ENCODE measurements around the gene ZNF423. TPM values are rescaled to one million over a fixed set of nuclear protein-coding genes. Genes with fewer than 3 reads are reported as not detected.

The ZNF423 gene
- total RNA-seq, 1 experiment from 2014 or later: 11.1 TPM

GRCh38 chr16:49757559-49758069 lies 98.3 kb downstream of the ZNF423 start:
- POLR2A ChIA-PET (ENCODE audit: low non-redundant PET): no interaction called here
- intact Hi-C loops (cut with micrococcal nuclease; ENCODE audit: unreplicated experiment): loop anchor here (5.0 to 10.0 kb wide), 2 partner anchors 100 to 113 kb away; partner anchors contain the start of gene ZNF423
- no peak overlapping the region for H3K4me3 ChIP-seq (ENCODE audit: low read depth, low read length, poor library complexity, severe bottlenecking)
- no peak for TF ChIP-seq EZH2 (IDR thresholded peaks at IDR 0.05; ENCODE audit: borderline replicate concordance, low read depth, low read length, poor library complexity, severe bottlenecking)
- TF ChIP-seq, protein P1, sequence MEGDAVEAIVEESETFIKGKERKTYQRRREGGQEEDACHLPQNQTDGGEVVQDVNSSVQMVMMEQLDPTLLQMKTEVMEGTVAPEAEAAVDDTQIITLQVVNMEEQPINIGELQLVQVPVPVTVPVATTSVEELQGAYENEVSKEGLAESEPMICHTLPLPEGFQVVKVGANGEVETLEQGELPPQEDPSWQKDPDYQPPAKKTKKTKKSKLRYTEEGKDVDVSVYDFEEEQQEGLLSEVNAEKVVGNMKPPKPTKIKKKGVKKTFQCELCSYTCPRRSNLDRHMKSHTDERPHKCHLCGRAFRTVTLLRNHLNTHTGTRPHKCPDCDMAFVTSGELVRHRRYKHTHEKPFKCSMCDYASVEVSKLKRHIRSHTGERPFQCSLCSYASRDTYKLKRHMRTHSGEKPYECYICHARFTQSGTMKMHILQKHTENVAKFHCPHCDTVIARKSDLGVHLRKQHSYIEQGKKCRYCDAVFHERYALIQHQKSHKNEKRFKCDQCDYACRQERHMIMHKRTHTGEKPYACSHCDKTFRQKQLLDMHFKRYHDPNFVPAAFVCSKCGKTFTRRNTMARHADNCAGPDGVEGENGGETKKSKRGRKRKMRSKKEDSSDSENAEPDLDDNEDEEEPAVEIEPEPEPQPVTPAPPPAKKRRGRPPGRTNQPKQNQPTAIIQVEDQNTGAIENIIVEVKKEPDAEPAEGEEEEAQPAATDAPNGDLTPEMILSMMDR (conservative IDR thresholded peaks at IDR 0.05; ENCODE audit: low read depth, low read length): no peak
- no peaks in the 10 kb centered on the region for H3K9me3 ChIP-seq (ENCODE audit: low read depth, low read length, poor library complexity, severe bottlenecking)
- CTCF ChIA-PET: no interaction called here
- H3K27me3 ChIP-seq (replicated peaks; ENCODE audit: insufficient read depth, low read depth, low read length, poor library complexity): no peaks in the 10 kb centered on the region
- BruUV-seq (replicated peaks): no TSS peak
- DNase-seq (ENCODE audit: low spot score): no peak
- H3K27ac ChIP-seq (ENCODE audit: low read depth, low read length, poor library complexity, severe bottlenecking): no peak overlapping the region
- peaks cover 18% of the 10 kb centered on the region for H3K4me1 ChIP-seq (ENCODE audit: insufficient read depth, low read length, poor library complexity, severe bottlenecking)
- H3K36me3 ChIP-seq (ENCODE audit: insufficient read depth, low read length, poor library complexity, severe bottlenecking): no peaks in the 10 kb centered on the region

DNA sequence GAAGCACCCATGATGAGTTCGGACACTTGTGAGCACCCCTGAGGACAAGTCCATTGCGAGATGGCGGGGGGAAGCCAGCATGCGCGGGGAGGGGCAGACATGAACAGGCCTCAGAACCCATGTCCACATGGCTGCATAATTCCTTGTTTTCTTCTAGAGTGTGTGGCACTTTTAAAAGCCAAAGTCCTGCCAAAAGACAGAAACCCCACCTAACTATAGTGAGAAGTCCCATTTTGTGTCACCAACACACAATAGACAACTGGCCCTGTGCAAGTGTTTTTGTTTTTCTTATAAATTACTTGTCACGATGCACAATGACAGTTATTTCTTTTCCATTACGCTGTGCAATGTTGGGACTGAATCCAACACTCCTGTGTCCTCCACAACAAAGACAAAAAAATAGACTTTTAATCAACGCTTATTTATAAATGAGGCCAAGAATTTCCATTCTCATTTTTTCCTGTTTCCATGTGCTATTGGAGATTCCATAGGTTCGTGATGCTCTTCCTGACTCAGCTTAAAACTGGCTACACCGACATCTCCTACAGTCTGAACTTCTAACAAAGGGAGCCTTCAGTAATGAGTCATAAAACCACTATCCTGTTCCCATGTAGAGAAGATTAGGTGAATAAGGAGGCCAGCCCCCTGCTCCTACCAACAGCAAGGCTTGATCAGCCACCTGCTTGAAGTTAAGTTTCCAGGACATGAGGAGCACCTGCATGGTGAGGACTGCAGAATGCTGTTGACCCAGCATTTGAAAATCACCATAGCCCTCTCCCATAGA lies 98.9 kb downstream of the ZNF423 start:
- intact Hi-C loops (cut with micrococcal nuclease; ENCODE audit: unreplicated experiment): loop anchor here (5.0 to 10.0 kb wide), 2 partner anchors 100 to 112 kb away; partner anchors contain the start of gene ZNF423
- no peak overlapping the region for H3K4me3 ChIP-seq (ENCODE audit: low read depth, low read length, poor library complexity, severe bottlenecking)
- no peaks in the 10 kb centered on the region for H3K27me3 ChIP-seq (replicated peaks; ENCODE audit: insufficient read depth, low read depth, low read length, poor library complexity)
- no peak overlapping the region for H3K27ac ChIP-seq (ENCODE audit: low read depth, low read length, poor library complexity, severe bottlenecking)
- peak; percentile 19 for DNase-seq (ENCODE audit: low spot score)
- POLR2A ChIA-PET (ENCODE audit: low non-redundant PET): no interaction called here
- CTCF ChIA-PET: no interaction called here
- H3K4me1 ChIP-seq (ENCODE audit: insufficient read depth, low read length, poor library complexity, severe bottlenecking): peaks cover 18% of the 10 kb centered on the region
- TF ChIP-seq EZH2 (IDR thresholded peaks at IDR 0.05; ENCODE audit: borderline replicate concordance, low read depth, low read length, poor library complexity, severe bottlenecking): no peak
- TF ChIP-seq, protein P1 (conservative IDR thresholded peaks at IDR 0.05; ENCODE audit: low read depth, low read length): no peak
- H3K36me3 ChIP-seq (ENCODE audit: insufficient read depth, low read length, poor library complexity, severe bottlenecking): no peaks in the 10 kb centered on the region
- no peaks in the 10 kb centered on the region for H3K9me3 ChIP-seq (ENCODE audit: low read depth, low read length, poor library complexity, severe bottlenecking)
- BruUV-seq (replicated peaks): no TSS peak

DNA sequence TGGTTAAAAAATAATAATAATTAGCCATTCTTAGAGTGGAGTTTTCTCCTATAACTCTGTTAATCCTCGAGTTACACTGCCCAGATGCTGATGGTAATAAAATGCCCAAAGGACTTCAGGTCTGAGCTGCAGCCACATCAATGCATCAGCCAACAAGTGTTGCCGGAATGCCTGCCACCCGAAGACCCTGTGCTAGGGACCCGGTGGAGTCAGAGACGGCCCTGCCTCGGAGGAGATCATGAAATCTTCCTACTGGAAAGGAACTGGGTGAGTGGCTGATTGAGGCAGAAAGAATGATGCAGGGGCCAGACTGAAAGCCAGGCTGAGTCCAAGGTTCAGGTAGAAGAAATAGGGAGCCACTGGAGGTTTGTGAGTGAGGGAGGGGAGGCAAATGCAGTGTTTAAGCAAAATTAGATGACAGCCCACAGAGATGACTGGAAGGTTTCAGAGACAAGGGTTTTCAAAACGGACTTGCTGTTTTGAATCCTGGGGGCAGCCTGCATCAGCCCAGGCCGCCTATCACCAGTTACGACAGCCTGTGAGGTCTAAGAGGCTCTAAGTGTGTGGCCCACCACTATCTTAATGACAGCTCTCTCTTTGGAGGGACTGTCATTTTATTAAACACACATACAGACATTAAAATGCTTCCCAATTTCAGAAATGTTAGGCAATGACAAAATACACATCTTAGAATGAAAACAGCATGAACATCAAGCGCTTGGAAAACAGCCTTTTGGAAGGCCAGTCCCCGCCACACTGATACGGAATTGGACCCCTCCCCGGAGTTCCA lies 100.0 kb downstream of the ZNF423 start:
- ChIA-PET CTCF (no interaction called here), POLR2A (ENCODE audit: low non-redundant PET) (interaction anchor here (0.6 kb wide), 1 partner anchor 26 kb away, joined by 3 read pairs; no protein-coding TSS in a partner anchor)
- peak overlapping the region; percentile 78 for H3K27ac ChIP-seq (ENCODE audit: low read depth, low read length, poor library complexity, severe bottlenecking)
- no peaks in the 10 kb centered on the region for H3K9me3 ChIP-seq (ENCODE audit: low read depth, low read length, poor library complexity, severe bottlenecking)
- BruUV-seq (replicated peaks): no TSS peak
- peaks cover 18% of the 10 kb centered on the region for H3K4me1 ChIP-seq (ENCODE audit: insufficient read depth, low read length, poor library complexity, severe bottlenecking)
- H3K4me3 ChIP-seq (ENCODE audit: low read depth, low read length, poor library complexity, severe bottlenecking): no peak overlapping the region
- DNase-seq (ENCODE audit: low spot score): no peak
- no peak for TF ChIP-seq EZH2 (IDR thresholded peaks at IDR 0.05; ENCODE audit: borderline replicate concordance, low read depth, low read length, poor library complexity, severe bottlenecking)
- H3K27me3 ChIP-seq (replicated peaks; ENCODE audit: insufficient read depth, low read depth, low read length, poor library complexity): no peaks in the 10 kb centered on the region
- intact Hi-C loops (cut with micrococcal nuclease; ENCODE audit: unreplicated experiment): loop anchor here (5.0 to 10.0 kb wide), 2 partner anchors 101 to 111 kb away; partner anchors contain the start of gene ZNF423
- no peaks in the 10 kb centered on the region for H3K36me3 ChIP-seq (ENCODE audit: insufficient read depth, low read length, poor library complexity, severe bottlenecking)
